Measurements from ENCODE around the gene ATP1B2.

ATP1B2 gene

GRCh38 chr17:7684851-7685532, 34.3 kb downstream of the ATP1B2 start:
- no peak for TF ChIP-seq CTCF (IDR thresholded peaks at IDR 0.05; ENCODE audit: low read depth, low read length)
- H3K4me3 ChIP-seq (ENCODE audit: low read depth, low read length) = peak overlapping the region; percentile 82
- in situ Hi-C loops (cut with HindIII; ENCODE audit: low sequenced_read_pairs) = no loop called here
- DNase-seq (ENCODE audit: low read depth, low spot score) = no peak

- TF ChIP-seq CTCF (IDR thresholded peaks at IDR 0.05; ENCODE audit: low read depth, low read length) = no peak
- in situ Hi-C loops (cut with HindIII; ENCODE audit: low sequenced_read_pairs) = no loop called here
- DNase-seq (ENCODE audit: low read depth, low spot score) = peak; percentile 96
- peak overlapping the region; percentile 82 for H3K4me3 ChIP-seq (ENCODE audit: low read depth, low read length)
Measured at GRCh38 chr17:7685533-7686221, 35.0 kb downstream of the ATP1B2 start.

- in situ Hi-C loops (cut with HindIII; ENCODE audit: low sequenced_read_pairs) = no loop called here
Measured at GRCh38 chr17:7686222-7687071, 35.7 kb downstream of the ATP1B2 start.

GRCh38 chr17:7687072-7687907, 36.6 kb downstream of the ATP1B2 start, which contains the start of gene TP53:
Gene TP53 (minus strand): TSS chr17:7687490. CDS start chr17:7676594, 10,896 bp downstream.
- H3K4me3 ChIP-seq (ENCODE audit: low read depth, low read length) = peak within 1 kb of the TSS; percentile 82
- DNase-seq (ENCODE audit: low read depth, low spot score) = peak; percentile 93
- TF ChIP-seq CTCF (IDR thresholded peaks at IDR 0.05; ENCODE audit: low read depth, low read length) = no peak
- in situ Hi-C loops (cut with HindIII; ENCODE audit: low sequenced_read_pairs) = no loop called here

More at GRCh38 chr17:7686222-7687071, 35.7 kb downstream of the ATP1B2 start:
- TF ChIP-seq CTCF (IDR thresholded peaks at IDR 0.05; ENCODE audit: low read depth, low read length) = no peak
- peak; percentile 94 for DNase-seq (ENCODE audit: low read depth, low spot score)
- peak overlapping the region; percentile 82 for H3K4me3 ChIP-seq (ENCODE audit: low read depth, low read length)

DNA sequence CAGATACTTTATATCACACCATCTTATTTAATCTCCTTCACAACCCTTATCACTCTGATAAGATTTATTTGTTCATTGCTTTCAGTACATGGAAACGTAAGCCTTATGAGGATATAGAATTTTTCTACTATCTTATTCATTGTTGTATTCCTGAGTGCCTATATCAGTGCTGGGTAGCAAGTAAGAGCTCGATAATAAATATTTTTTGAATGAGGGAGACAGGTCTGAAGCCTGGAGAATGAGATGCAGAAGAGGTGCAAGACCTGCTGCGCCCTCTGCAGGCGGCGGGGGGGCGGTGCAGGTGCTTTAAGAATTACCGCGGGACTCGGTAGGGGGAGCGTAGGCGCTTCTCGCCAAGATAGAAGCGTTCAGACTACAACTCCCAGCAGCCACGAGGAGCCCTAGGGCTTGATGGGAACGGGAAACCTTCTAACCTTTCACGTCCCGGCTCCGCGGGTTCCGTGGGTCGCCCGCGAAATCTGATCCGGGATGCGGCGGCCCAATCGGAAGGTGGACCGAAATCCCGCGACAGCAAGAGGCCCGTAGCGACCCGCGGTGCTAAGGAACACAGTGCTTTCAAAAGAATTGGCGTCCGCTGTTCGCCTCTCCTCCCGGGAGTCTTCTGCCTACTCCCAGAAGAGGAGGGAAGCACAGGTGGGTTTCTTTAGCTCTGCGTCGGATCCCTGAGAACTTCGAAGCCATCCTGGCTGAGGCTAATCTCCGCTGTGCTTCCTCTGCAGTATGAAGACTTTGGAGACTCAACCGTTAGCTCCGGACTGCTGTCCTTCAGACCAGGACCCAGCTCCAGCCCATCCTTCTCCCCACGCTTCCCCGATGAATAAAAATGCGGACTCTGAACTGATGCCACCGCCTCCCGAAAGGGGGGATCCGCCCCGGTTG, 37.4 kb downstream of the ATP1B2 start, which contains the start of gene WRAP53:
WRAP53 (plus strand) TSS at position 570 of the 900 bp plus-strand sequence; CDS start at position 742, 172 bp downstream.
- TF ChIP-seq CTCF (IDR thresholded peaks at IDR 0.05; ENCODE audit: low read depth, low read length) = peak; percentile 98
- peak within 1 kb of the TSS; percentile 82 for H3K4me3 ChIP-seq (ENCODE audit: low read depth, low read length)
- in situ Hi-C loops (cut with HindIII; ENCODE audit: low sequenced_read_pairs) = no loop called here
- DNase-seq (ENCODE audit: low read depth, low spot score) = peak; percentile 100
